Urinary bladder (tissue), 4 donors: ENCODE data around the gene SPEF1. TPM values are rescaled to one million over a fixed set of nuclear protein-coding genes. Genes with fewer than 3 reads are reported as not detected.

ENCODE experiments used
- DNase-seq: peaks from one replicate; pipeline ENCODE4 v3.0.0-alpha.2; 2015; ENCODE audit errors: extremely low spot score
- H3K27ac ChIP-seq: one replicate; pipeline ENCODE4 v1.5.1; 2013; ENCODE audit warnings: low read depth, mild to moderate bottlenecking, moderate library complexity
- H3K36me3 ChIP-seq: one replicate; pipeline ENCODE4 v1.6.1; 2013; ENCODE audit warnings: mild to moderate bottlenecking, moderate library complexity; ENCODE audit not compliant: insufficient read depth
- H3K4me1 ChIP-seq: one replicate; pipeline ENCODE4 v1.6.1; 2013; ENCODE audit warnings: mild to moderate bottlenecking, moderate library complexity; ENCODE audit not compliant: insufficient read depth
- H3K4me3 ChIP-seq: one replicate; pipeline ENCODE4 v1.5.1; 2013; ENCODE audit warnings: low read depth, low read length
- WGBS: extraction: QIAGEN DNeasy Blood & Tissue Kit; methylation state at CpG from one replicate; pipeline ENCODE4 v1.1.7; 2013; 5-methylcytosine and 5-hydroxymethylcytosine counted together
- polyA plus RNA-seq: library from polyadenylated mRNA; stranded (reverse); fragments of 200-250 nt; gene quantifications from one replicate; pipeline ENCODE4 v1.2.3, GENCODE V29; 2013
- total RNA-seq: library from RNA; depleted of rRNA; stranded (reverse); fragments of >200 nt; gene quantifications from one replicate; pipeline ENCODE4 v1.2.3, GENCODE V29; 2014
- donor health status: healthy with polysubstance abuse.
- donor health status: healthy.

The SPEF1 gene
- total and polyA plus RNA-seq, 2 donors, result 0.16 TPM; not detected in 1

- H3K4me1 ChIP-seq, result peaks cover 2% of the 10 kb centered on the region
- DNase-seq, result no peak
- no peak overlapping the region for H3K4me3 ChIP-seq
- WGBS, result 88% methylated on average over 7 of the region's 7 CpGs
- no peak overlapping the region for H3K27ac ChIP-seq
- no peaks in the 10 kb centered on the region for H3K36me3 ChIP-seq
Observed at GRCh38 chr20:3814928-3815495, 33.8 kb upstream of the SPEF1 start.

- Histone ChIP-seq H3K4me1 (peaks cover 2% of the 10 kb centered on the region), H3K27ac (no peak overlapping the region), H3K4me3 (no peak overlapping the region), H3K36me3 (no peaks in the 10 kb centered on the region)
- 66% methylated on average over 12 of the region's 12 CpGs for WGBS
- no peak for DNase-seq
Observed at GRCh38 chr20:3813848-3814581, 32.8 kb upstream of the SPEF1 start.

GRCh38 chr20:3812975-3813847 is 32.0 kb upstream of the SPEF1 start:
- 49% methylated on average over 8 of the region's 8 CpGs for WGBS
- Histone ChIP-seq H3K36me3 (no peaks in the 10 kb centered on the region), H3K4me3 (no peak overlapping the region), H3K27ac (peak overlapping the region; percentile 73), H3K4me1 (peaks cover 2% of the 10 kb centered on the region)
- DNase-seq, result no peak

- H3K4me1 ChIP-seq, result peaks cover 2% of the 10 kb centered on the region
- DNase-seq, result no peak
Observed at GRCh38 chr20:3812259-3812681, 31.0 kb upstream of the SPEF1 start.

GRCh38 chr20:3811467-3812258 is 30.4 kb upstream of the SPEF1 start:
- Histone ChIP-seq H3K27ac (peak overlapping the region; percentile 66), H3K36me3 (no peaks in the 10 kb centered on the region), H3K4me1 (peaks cover 2% of the 10 kb centered on the region), H3K4me3 (peak overlapping the region; percentile 8)
- peak; percentile 92 for DNase-seq
- WGBS, result 2% methylated on average over 20 of the region's 20 CpGs

More at GRCh38 chr20:3812259-3812681, 31.0 kb upstream of the SPEF1 start:
- H3K27ac ChIP-seq, result peak overlapping the region; percentile 66
- 88% methylated on average over 9 of the region's 9 CpGs for WGBS
- no peaks in the 10 kb centered on the region for H3K36me3 ChIP-seq
- no peak overlapping the region for H3K4me3 ChIP-seq

GRCh38 chr20:3808544-3808943 is 27.3 kb upstream of the SPEF1 start:
- H3K4me1 ChIP-seq, result no peaks in the 10 kb centered on the region
- 94% methylated on average over 3 of the region's 3 CpGs for WGBS

GRCh38 chr20:3804781-3805180 is 23.5 kb upstream of the SPEF1 start:
- H3K4me1 ChIP-seq, result no peaks in the 10 kb centered on the region
- no peaks in the 10 kb centered on the region for H3K36me3 ChIP-seq
- H3K27ac ChIP-seq, result no peak overlapping the region
- no peak for DNase-seq
- H3K4me3 ChIP-seq, result no peak overlapping the region
- WGBS, result 88% methylated on average over 11 of the region's 11 CpGs

More at GRCh38 chr20:3808544-3808943, 27.3 kb upstream of the SPEF1 start:
- H3K27ac ChIP-seq, result peak overlapping the region; percentile 28
- no peaks in the 10 kb centered on the region for H3K36me3 ChIP-seq
- H3K4me3 ChIP-seq, result no peak overlapping the region
- DNase-seq, result no peak

- WGBS, result 74% methylated on average over 11 of the region's 11 CpGs
- Histone ChIP-seq H3K4me1 (no peaks in the 10 kb centered on the region), H3K36me3 (no peaks in the 10 kb centered on the region), H3K4me3 (no peak overlapping the region), H3K27ac (no peak overlapping the region)
- DNase-seq, result no peak
Observed at GRCh38 chr20:3804254-3804751, 23.1 kb upstream of the SPEF1 start.

- Histone ChIP-seq H3K27ac (no peak overlapping the region), H3K36me3 (no peaks in the 10 kb centered on the region), H3K4me1 (no peaks in the 10 kb centered on the region), H3K4me3 (no peak overlapping the region)
- 86% methylated on average over 6 of the region's 6 CpGs for WGBS
- DNase-seq, result no peak
Observed at GRCh38 chr20:3803854-3804253, 22.6 kb upstream of the SPEF1 start.

- Histone ChIP-seq H3K36me3 (no peaks in the 10 kb centered on the region), H3K27ac (no peak overlapping the region), H3K4me1 (no peaks in the 10 kb centered on the region), H3K4me3 (no peak overlapping the region)
- no peak for DNase-seq
- 90% methylated on average over 14 of the region's 14 CpGs for WGBS
Observed at GRCh38 chr20:3803289-3803688, 22.0 kb upstream of the SPEF1 start.

GRCh38 chr20:3802524-3803239 is 21.4 kb upstream of the SPEF1 start:
- H3K4me1 ChIP-seq, result no peaks in the 10 kb centered on the region
- H3K27ac ChIP-seq, result no peak overlapping the region
- WGBS, result 90% methylated on average over 11 of the region's 11 CpGs
- H3K4me3 ChIP-seq, result no peak overlapping the region
- H3K36me3 ChIP-seq, result no peaks in the 10 kb centered on the region
- DNase-seq, result no peak

GRCh38 chr20:3801846-3802245 is 20.6 kb upstream of the SPEF1 start:
- H3K4me1 ChIP-seq, result no peaks in the 10 kb centered on the region
- no peak overlapping the region for H3K27ac ChIP-seq
- WGBS, result 94% methylated on average over 13 of the region's 13 CpGs
- DNase-seq, result no peak
- H3K4me3 ChIP-seq, result no peak overlapping the region
- H3K36me3 ChIP-seq, result no peaks in the 10 kb centered on the region
